GM12865 (cell line): Measurements from ENCODE around the gene ABLIM3.
A peak's percentile ranks its signal among the peaks of the same experiment; 100 is the strongest.

Experiments
- DNase-seq: peaks from one replicate; pipeline ENCODE4 v3.0.0; 2010; ENCODE audit warnings: low read depth
- H3K4me3 ChIP-seq: 2 replicates; pipeline ENCODE4 v1.5.1; 2011; ENCODE audit warnings: mild to moderate bottlenecking, low read depth, low read length, control low read depth
- TF ChIP-seq, protein P1 (sequence below): IDR thresholded peaks from 2 replicates; pipeline ENCODE4 v1.5.1; 2011; ENCODE audit warnings: low read length, control low read depth, low read depth, inconsistent platforms; ENCODE audit not compliant: insufficient read depth; ENCODE audit errors: missing control alignments

The ABLIM3 gene

DNA sequence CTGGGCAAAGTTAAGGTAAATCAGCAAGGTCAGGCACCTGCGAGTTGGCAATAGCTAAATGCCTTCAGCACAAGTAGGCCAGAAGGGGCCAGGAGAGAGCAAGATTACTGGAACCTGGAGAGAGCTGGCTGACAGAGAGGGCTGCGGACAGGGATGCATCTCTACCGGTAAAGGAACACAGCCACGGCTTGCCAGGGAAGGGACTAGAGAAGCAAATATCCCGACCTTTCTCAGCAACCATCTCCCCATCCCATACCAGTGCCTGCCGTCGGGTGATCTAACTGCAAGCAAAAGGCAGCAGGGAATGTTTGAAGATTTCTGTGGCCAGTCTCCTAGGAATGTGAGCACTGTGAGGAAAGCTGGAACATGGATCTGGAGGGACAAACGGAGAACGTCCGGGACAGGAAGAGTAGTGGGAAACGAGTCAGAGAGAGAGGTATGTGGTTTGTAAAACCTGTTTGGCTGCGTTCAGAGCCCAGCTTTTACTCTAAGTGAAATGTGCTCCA lies 15.9 kb upstream of the ABLIM3 start:
- H3K4me3 ChIP-seq, result no peak overlapping the region
- TF ChIP-seq, protein P1, sequence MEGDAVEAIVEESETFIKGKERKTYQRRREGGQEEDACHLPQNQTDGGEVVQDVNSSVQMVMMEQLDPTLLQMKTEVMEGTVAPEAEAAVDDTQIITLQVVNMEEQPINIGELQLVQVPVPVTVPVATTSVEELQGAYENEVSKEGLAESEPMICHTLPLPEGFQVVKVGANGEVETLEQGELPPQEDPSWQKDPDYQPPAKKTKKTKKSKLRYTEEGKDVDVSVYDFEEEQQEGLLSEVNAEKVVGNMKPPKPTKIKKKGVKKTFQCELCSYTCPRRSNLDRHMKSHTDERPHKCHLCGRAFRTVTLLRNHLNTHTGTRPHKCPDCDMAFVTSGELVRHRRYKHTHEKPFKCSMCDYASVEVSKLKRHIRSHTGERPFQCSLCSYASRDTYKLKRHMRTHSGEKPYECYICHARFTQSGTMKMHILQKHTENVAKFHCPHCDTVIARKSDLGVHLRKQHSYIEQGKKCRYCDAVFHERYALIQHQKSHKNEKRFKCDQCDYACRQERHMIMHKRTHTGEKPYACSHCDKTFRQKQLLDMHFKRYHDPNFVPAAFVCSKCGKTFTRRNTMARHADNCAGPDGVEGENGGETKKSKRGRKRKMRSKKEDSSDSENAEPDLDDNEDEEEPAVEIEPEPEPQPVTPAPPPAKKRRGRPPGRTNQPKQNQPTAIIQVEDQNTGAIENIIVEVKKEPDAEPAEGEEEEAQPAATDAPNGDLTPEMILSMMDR, result no peak
- no peak for DNase-seq

DNA sequence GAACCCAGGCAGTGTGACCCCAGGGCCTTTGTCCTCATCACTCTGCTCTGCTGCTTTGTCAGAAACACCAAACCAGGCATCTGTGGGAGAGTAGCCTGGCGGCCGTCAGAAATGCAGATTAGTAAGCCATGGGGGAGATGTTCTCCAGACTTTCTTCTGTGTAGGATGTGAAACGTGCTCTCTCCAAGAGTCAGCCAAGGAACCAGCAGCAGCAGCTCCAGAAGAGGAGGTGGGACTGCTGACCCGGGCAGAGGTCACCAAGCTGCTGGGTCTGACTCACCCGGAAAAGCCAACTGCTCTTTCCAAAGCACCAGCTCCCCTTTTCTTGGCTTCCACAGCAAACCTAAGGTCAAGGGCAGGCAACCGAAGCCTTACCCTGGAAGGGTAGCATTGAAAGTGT lies 14.4 kb upstream of the ABLIM3 start:
- DNase-seq, result no peak
- no peak overlapping the region for H3K4me3 ChIP-seq

DNA sequence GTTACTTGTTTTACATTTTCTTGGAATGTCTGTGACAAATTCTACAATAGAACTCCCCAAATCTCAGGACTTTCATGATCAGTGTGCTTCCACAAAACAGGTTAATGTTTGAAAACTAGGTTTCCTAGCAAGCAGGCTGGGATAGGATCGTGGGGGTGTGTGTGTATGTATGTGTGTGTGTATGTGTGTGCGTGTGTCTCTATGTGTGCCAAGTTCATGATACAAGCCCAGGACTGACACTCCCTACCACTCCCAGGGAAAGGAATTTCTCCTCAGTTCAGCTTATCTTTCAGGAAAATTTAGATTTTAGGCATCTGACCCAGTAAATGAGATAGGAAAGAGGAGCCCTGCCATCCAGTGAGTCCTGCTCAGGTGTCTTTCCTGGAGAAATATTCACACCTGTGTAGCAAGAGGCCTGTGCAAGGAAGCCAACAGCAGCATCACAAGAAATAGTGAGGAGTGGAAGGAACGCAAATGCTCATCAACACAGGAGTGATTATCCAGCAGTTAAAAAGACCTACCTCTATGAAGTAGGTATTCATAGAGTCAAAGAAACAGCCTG lies 13.8 kb upstream of the ABLIM3 start:
- TF ChIP-seq, protein P1, result no peak
- no peak for DNase-seq
- no peak overlapping the region for H3K4me3 ChIP-seq

More for the DNA sequence above, 14.4 kb upstream of the ABLIM3 start:
- TF ChIP-seq, protein P1, result no peak

DNA sequence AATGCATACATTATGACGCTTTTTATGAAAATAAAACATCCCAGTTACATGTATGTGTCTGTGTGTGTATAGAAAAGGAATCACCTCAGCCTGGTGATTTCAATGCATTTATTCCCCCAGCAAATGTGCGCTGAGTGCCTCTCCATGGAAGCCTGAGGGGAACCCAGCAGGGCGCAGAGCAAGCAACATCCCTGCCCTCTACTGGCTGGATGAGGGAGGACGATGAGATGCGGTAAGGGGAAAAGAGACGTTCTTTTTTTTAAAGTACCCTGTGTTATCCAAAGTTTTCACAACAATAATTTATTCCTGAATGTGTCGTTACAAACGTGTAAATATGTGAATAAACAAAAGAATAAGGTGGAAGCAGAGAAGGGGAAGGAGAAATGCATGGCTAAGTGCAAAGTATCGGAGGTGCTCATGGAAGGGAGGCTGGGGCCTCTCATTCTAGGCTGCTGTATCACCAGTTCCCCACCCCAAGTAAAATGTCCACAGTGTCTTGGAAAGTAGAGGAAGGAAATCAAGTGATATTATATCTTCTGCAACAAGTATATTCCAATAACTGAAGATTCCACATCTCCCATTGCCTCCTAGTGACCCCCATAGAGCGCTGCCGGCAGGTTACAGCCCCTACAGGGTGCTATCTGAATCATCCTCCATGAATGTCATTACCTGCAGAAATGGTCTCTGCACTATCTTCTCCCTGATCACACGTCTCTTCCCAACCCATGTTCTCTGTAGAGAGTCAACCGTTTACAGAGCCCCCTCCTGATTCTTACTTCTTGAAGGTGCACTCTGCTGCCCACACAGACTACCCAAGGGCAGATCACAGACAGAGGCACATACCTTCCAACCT lies 13.0 kb upstream of the ABLIM3 start:
- DNase-seq, result peak; percentile 17
- TF ChIP-seq, protein P1, result peak; percentile 63
- H3K4me3 ChIP-seq, result no peak overlapping the region

DNA sequence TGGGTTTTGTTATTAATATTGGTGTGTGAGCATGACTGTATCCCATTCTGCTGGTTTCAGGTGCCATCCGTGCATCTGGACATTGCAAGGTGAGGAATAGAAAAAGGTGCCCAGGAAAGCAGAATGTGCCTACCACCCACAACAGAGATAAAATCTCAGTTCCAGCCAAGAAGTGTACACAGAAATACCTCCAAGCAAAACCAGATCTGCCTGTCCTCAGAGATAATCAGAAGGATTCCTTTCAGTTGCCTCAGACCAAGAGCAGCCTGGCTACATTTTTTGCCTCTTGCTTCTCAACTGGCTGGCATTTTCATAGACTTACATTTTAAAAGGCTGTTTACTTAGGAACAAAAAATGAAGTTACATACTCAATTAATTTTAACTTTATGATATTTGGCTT lies 12.1 kb upstream of the ABLIM3 start:
- TF ChIP-seq, protein P1, result no peak
- H3K4me3 ChIP-seq, result no peak overlapping the region
- no peak for DNase-seq

DNA sequence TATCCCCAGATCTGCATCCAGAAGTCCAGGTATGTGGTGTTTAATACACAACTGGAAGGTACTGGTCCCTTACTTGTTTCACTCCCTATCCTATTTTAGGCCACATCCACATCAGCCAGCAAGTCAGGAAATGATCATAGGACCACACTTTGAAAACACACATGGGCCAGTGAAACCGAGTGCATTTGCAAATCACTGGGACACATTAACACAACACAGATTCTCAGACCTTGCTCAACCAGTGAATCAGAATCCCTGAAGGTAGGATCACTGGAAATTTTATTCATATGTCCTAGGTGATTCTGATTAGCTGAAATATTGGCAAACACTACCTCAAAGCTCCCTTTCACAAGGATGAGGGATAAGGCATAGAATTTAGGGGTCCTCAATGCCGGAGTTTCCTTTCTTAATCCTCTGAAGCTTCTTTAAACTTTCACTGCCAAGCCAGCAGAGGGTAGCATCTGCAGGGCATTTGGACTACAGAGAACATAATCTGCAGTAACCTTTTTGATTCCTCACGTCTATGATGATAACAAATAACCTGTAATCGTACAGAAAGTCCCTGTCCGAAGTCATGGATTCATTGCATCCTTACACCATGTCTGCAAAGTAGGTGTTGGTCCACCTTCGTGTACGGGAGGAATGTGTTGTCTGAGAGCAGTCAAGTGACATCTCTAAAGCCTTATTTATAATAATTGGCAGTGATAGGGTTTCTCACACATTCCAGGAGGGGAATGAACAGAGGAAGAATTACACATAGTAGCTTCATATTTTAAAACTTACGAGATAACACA lies 11.0 kb upstream of the ABLIM3 start:
- TF ChIP-seq, protein P1, result no peak
- no peak for DNase-seq
- no peak overlapping the region for H3K4me3 ChIP-seq
